Stomach (tissue), 9 donors: Measurements from ENCODE around the gene CYP27C1. TPM values are rescaled to one million over a fixed set of nuclear protein-coding genes. Genes with fewer than 3 reads are reported as not detected.

Experiments used
- DNase-seq, 2 donors: peaks; one replicate each; pipeline versions ENCODE4 v3.0.0 to v3.0.0-alpha.2; 2013 to 2019
- H3K27ac ChIP-seq, 5 donors: fragments of 200-600 bp in 4 of 5; sonication (generic) in 4 of 5; one replicate each; pipeline ENCODE4 v1.5.1; 2013 to 2019; ENCODE audit warnings: mild to moderate bottlenecking in 1 of 5, moderate library complexity in 1 of 5
- H3K27me3 ChIP-seq, 3 donors: fragments of 200-600 bp; sonication (generic); one replicate each; pipeline ENCODE4 v1.5.1; 2017 to 2019; ENCODE audit warnings: mixed run types in 1 of 3
- H3K36me3 ChIP-seq, 4 donors: fragments of 200-600 bp; sonication (generic); 1 replicate in 3 of 4; 2 replicates in 1 of 4; pipeline ENCODE4 v1.5.1; 2016 to 2019
- H3K4me1 ChIP-seq, 4 donors: fragments of 200-600 bp; sonication (generic); one replicate each; pipeline ENCODE4 v1.5.1; 2016 to 2019
- H3K4me3 ChIP-seq, 4 donors: fragments of 200-600 bp; sonication (generic) in 3 of 4; one replicate each; pipeline ENCODE4 v1.5.1; 2016 to 2019; ENCODE audit warnings: mild to moderate bottlenecking in 1 of 4
- H3K9me3 ChIP-seq, 4 donors: fragments of 200-600 bp; sonication (generic); one replicate each; pipeline ENCODE4 v1.5.1; 2016 to 2019
- CTCF ChIP-seq, 7 experiments: fragments of 450-650 bp in 4 of 7; fragments of 200-600 bp in 3 of 7; sonication (generic) in 3 of 7; IDR thresholded peaks; one replicate each; pipeline ENCODE4 v1.5.1; 2016 to 2019; ENCODE audit warnings: antibody characterized with exemption in 7 of 7, control low read depth in 2 of 7, mild to moderate bottlenecking in 1 of 7
- EP300 ChIP-seq: sonication (generic); formaldehyde crosslinking; IDR thresholded peaks from one replicate; pipeline ENCODE4 v1.6.1; 2017; ENCODE audit warnings: antibody characterized with exemption
- POLR2A ChIP-seq, 4 donors: fragments of 450-650 bp; IDR thresholded peaks; one replicate each; pipeline ENCODE4 v1.6.1; 2016; ENCODE audit warnings: antibody characterized with exemption in 4 of 4, control low read depth in 2 of 4, mild to moderate bottlenecking in 1 of 4, moderate library complexity in 1 of 4
- POLR2AphosphoS5 ChIP-seq, 3 donors: sonication (generic); formaldehyde crosslinking; IDR thresholded peaks; one replicate each; pipeline ENCODE4 v1.6.1; 2016; ENCODE audit warnings: antibody characterized with exemption in 3 of 3
- WGBS, 5 donors: extraction: QIAGEN DNeasy Blood & Tissue Kit in 3 of 5; methylation state at CpG; one replicate each; pipeline versions ENCODE4 v1.1.5 to v1.1.7; 2013 to 2018; 5-methylcytosine and 5-hydroxymethylcytosine counted together
- intact Hi-C: fragments of 100-400 bp; cut with DNase I; formaldehyde crosslinking; loops from one replicate; pipeline ENCODE4 v1.15.1; 2023; ENCODE audit warnings: low total_unique reads
- polyA plus RNA-seq, 3 donors: library from polyadenylated mRNA; stranded (reverse); fragments of 200-250 nt; gene quantifications; one replicate each; pipeline ENCODE4 v1.2.3, GENCODE V29; 2013
- small RNA-seq, 4 donors: library from RNA; depleted of rRNA; stranded (forward); fragments of <200 nt; gene quantifications; one replicate each; pipeline ENCODE3, GENCODE V24; 2016
- total RNA-seq, 5 donors: library from RNA; depleted of rRNA; stranded (reverse); fragments of >200 nt; gene quantifications; one replicate each; pipeline versions ENCODE4 v1.1.0 to v1.2.3, GENCODE V29; 2014 to 2016
- donor health status: healthy with polysubstance abuse.
- donor health status: Bipolar disorder and iron deficiency.
- donor health status: healthy.

The CYP27C1 gene
- total and polyA plus RNA-seq, 8 donors, result 0.25 to 3.5 (median 0.40) TPM; not detected in 4

GRCh38 chr2:127134833-127135830 lies 85.0 kb downstream of the CYP27C1 start:
- Histone ChIP-seq H3K27ac (no peak overlapping the region), H3K4me3 (no peak overlapping the region), H3K36me3 (no peaks in the 10 kb centered on the region), H3K4me1 (no peaks in the 10 kb centered on the region), H3K9me3 (no peaks in the 10 kb centered on the region), H3K27me3 (no peaks in the 10 kb centered on the region)
- DNase-seq, result no peak
- intact Hi-C loops, result no loop called here
- WGBS, 5 donors, result 69 to 80% (median 71%) methylated on average over 15 of the region's 15 CpGs
- TF ChIP-seq EP300, result no peak
- TF ChIP-seq CTCF (IDR thresholded peaks at IDR 0.05), result no peak
- no peak for TF ChIP-seq POLR2A (IDR thresholded peaks at IDR 0.05)
- TF ChIP-seq POLR2AphosphoS5 (IDR thresholded peaks at IDR 0.05), result no peak

GRCh38 chr2:127134235-127134634 lies 85.9 kb downstream of the CYP27C1 start:
- Histone ChIP-seq H3K27me3 (no peaks in the 10 kb centered on the region), H3K9me3 (no peaks in the 10 kb centered on the region), H3K36me3 (no peaks in the 10 kb centered on the region), H3K4me1 (no peaks in the 10 kb centered on the region), H3K4me3 (no peak overlapping the region), H3K27ac (no peak overlapping the region)
- WGBS, 5 donors, result 77 to 86% (median 81%) methylated on average over 4 of the region's 4 CpGs
- intact Hi-C loops, result no loop called here
- DNase-seq, result no peak
- TF ChIP-seq POLR2AphosphoS5 (IDR thresholded peaks at IDR 0.05) (no peak), CTCF (IDR thresholded peaks at IDR 0.05) (no peak), EP300 (no peak), POLR2A (IDR thresholded peaks at IDR 0.05) (no peak)

Small RNAs within 50 kb of the gene (small RNA-seq; reads per million reads assigned to genes)
- gene NIFKP9, result 0 reads per million in 4 donors

Other genes with a start within 250 kb of the CYP27C1 start
- gene BIN1, start 113.1 kb downstream of the CYP27C1 start, total RNA-seq, result 100 to 1,000 TPM in 1 of 5 donors, 10 to 100 TPM in 4; 39.1 to 175 (median 45.1) TPM
- gene BIN1, start 113.1 kb downstream of the CYP27C1 start, polyA plus RNA-seq, result 10 to 100 TPM; 47.8 to 49.6 (median 47.8) TPM
- 100 to 1,000 TPM in 1 of 5 donors, 10 to 100 TPM in 4; 16.5 to 103 (median 47.0) TPM for gene ERCC3, start 73.8 kb upstream of the CYP27C1 start, total RNA-seq
- 10 to 100 TPM; 18.8 to 22.2 (median 21.1) TPM for gene ERCC3, start 73.8 kb upstream of the CYP27C1 start, polyA plus RNA-seq
- gene MAP3K2, start 167.7 kb upstream of the CYP27C1 start, total RNA-seq, result 100 to 1,000 TPM in 1 of 5 donors, 10 to 100 TPM in 4; 50.2 to 141 (median 61.1) TPM
- 1 to 10 TPM; 3.8 to 7.4 (median 6.7) TPM for gene MAP3K2, start 167.7 kb upstream of the CYP27C1 start, polyA plus RNA-seq
- gene PROC, start 198.1 kb upstream of the CYP27C1 start, total RNA-seq, result 1 to 10 TPM in 4 of 5 donors, not detected in 1; 1.2 to 6.8 (median 4.5) TPM
- gene PROC, start 198.1 kb upstream of the CYP27C1 start, polyA plus RNA-seq, result 1 to 10 TPM; 2.1 to 5.0 (median 4.6) TPM